Measurements from ENCODE around the gene ZNF138.
"Not testable (repeated sequence)": the region's sequence is repeated elsewhere in the genome, so short reads cannot be mapped to it uniquely, and the experiment has no call there.

The ZNF138 gene

GRCh38 chr7:64839910-64840309 lies 45.7 kb downstream of the ZNF138 start:
- DNase-seq: no peak

- DNase-seq: no peak
Observed at GRCh38 chr7:64849250-64849923, 55.2 kb downstream of the ZNF138 start.

- DNase-seq: no peak
Observed at GRCh38 chr7:64849924-64850499, 55.8 kb downstream of the ZNF138 start.

- DNase-seq: no peak
Observed at GRCh38 chr7:64853679-64854078, 59.5 kb downstream of the ZNF138 start.

- DNase-seq: no peak
Observed at GRCh38 chr7:64854969-64855368, 60.7 kb downstream of the ZNF138 start.

GRCh38 chr7:64863021-64863420 lies 68.8 kb downstream of the ZNF138 start:
- no peak for DNase-seq

GRCh38 chr7:64863530-64863929 lies 69.3 kb downstream of the ZNF138 start:
- DNase-seq: not testable (repeated sequence)

GRCh38 chr7:64863969-64864368 lies 69.7 kb downstream of the ZNF138 start:
- DNase-seq: no peak

- no peak for DNase-seq
Observed at GRCh38 chr7:64867863-64868440, 73.7 kb downstream of the ZNF138 start.

GRCh38 chr7:64868499-64868898 lies 74.3 kb downstream of the ZNF138 start:
- DNase-seq: no peak

- DNase-seq: no peak
Observed at GRCh38 chr7:64869121-64869725, 75.0 kb downstream of the ZNF138 start.

- DNase-seq: no peak
Observed at GRCh38 chr7:64869912-64870562, 75.8 kb downstream of the ZNF138 start.

GRCh38 chr7:64870656-64871055 lies 76.4 kb downstream of the ZNF138 start:
- no peak for DNase-seq

- DNase-seq: no peak
Observed at GRCh38 chr7:64871761-64872160, 77.5 kb downstream of the ZNF138 start.

GRCh38 chr7:64872351-64873154 lies 78.3 kb downstream of the ZNF138 start:
- no peak for DNase-seq

GRCh38 chr7:64873155-64873500 lies 78.9 kb downstream of the ZNF138 start:
- no peak for DNase-seq

- no peak for DNase-seq
Observed at GRCh38 chr7:64873517-64873916, 79.3 kb downstream of the ZNF138 start.

- DNase-seq: no peak
Observed at GRCh38 chr7:64874114-64874513, 79.9 kb downstream of the ZNF138 start.

- no peak for DNase-seq
Observed at GRCh38 chr7:64874562-64875250, 80.5 kb downstream of the ZNF138 start.

GRCh38 chr7:64875258-64875657 lies 81.0 kb downstream of the ZNF138 start:
- DNase-seq: no peak

GRCh38 chr7:64875658-64876406 lies 81.6 kb downstream of the ZNF138 start:
- no peak for DNase-seq

All from CD4-positive, alpha-beta T cell treated with Interleukin-4 for 4 hours (primary cell).